PC-9 (cell line): ENCODE measurements around the gene BRD4. TPM values are rescaled to one million over a fixed set of nuclear protein-coding genes. Genes with fewer than 3 reads are reported as not detected.
A peak's percentile ranks its signal among the peaks of the same experiment; 100 is the strongest.

ENCODE experiments used
- BruUV-seq: library from RNA; stranded (reverse); fragments of 400-500 nt; replicated peaks from 2 replicates; lab custom pipeline; 2021; lab: Mats Ljungman, UMichigan
- CTCF ChIA-PET: fragments of 300-600 bp; sonication (Branson Sonifier 250); formaldehyde crosslinking; loops from one replicate; lab custom pipeline; 2022; ENCODE audit warnings: antibody characterized with exemption; lab: Charles Lee
- POLR2A ChIA-PET: fragments of 300-600 bp; sonication (Branson Sonifier 250); formaldehyde crosslinking; loops from one replicate; lab custom pipeline; 2022; ENCODE audit warnings: antibody characterized with exemption; ENCODE audit not compliant: unreplicated experiment; lab: Charles Lee
- DNase-seq, 2 experiments: peaks; one replicate each; pipeline versions ENCODE4 v3.0.0 to v3.0.0-alpha.2; 2015 to 2022; ENCODE audit warnings: mixed read lengths in 1 of 2
- H2AFZ ChIP-seq: fragments of 200-600 bp; sonication (generic); 2 replicates; pipeline ENCODE4 v1.8.1; 2017; ENCODE audit warnings: antibody characterized with exemption
- H3F3A ChIP-seq: fragments of 200-600 bp; sonication (generic); 2 replicates; pipeline ENCODE4 v1.8.1; 2017; ENCODE audit warnings: antibody characterized with exemption, mild to moderate bottlenecking, low read depth; ENCODE audit not compliant: insufficient read depth
- H3K27ac ChIP-seq: fragments of 200-600 bp; sonication (generic); 2 replicates; pipeline ENCODE4 v1.6.1; 2016; ENCODE audit warnings: mixed run types
- H3K27me3 ChIP-seq: fragments of 200-600 bp; sonication (generic); 2 replicates; pipeline ENCODE4 v1.6.1; 2016; ENCODE audit warnings: low read depth, mixed run types; ENCODE audit not compliant: insufficient read depth
- H3K36me3 ChIP-seq: fragments of 200-600 bp; sonication (generic); 2 replicates; pipeline ENCODE4 v1.6.1; 2016; ENCODE audit warnings: low read depth, mixed run types
- H3K4me1 ChIP-seq: fragments of 200-600 bp; sonication (generic); replicated peaks from 2 replicates; pipeline ENCODE4 v1.6.1; 2016; ENCODE audit warnings: mixed run types; ENCODE audit not compliant: insufficient read depth
- H3K4me2 ChIP-seq: fragments of 200-600 bp; sonication (generic); 2 replicates; pipeline ENCODE4 v1.6.1; 2017; ENCODE audit warnings: mixed run types
- H3K4me3 ChIP-seq: fragments of 200-600 bp; sonication (generic); 2 replicates; pipeline ENCODE4 v1.6.1; 2016; ENCODE audit warnings: mixed run types
- H3K79me2 ChIP-seq: fragments of 200-600 bp; sonication (generic); 2 replicates; pipeline ENCODE4 v1.6.1; 2017; ENCODE audit warnings: low read depth, mixed run types
- H3K9me2 ChIP-seq: fragments of 200-600 bp; sonication (generic); 2 replicates; pipeline ENCODE4 v1.8.1; 2017; ENCODE audit warnings: mild to moderate bottlenecking; ENCODE audit not compliant: insufficient read depth
- H3K9me3 ChIP-seq: fragments of 200-600 bp; sonication (generic); 2 replicates; pipeline ENCODE4 v1.8.1; 2016; ENCODE audit warnings: low read depth; ENCODE audit not compliant: insufficient read depth
- H4K20me1 ChIP-seq: fragments of 200-600 bp; sonication (generic); 2 replicates; pipeline ENCODE4 v1.8.1; 2017; ENCODE audit not compliant: insufficient read depth
- CTCF ChIP-seq: fragments of 200-600 bp; sonication (generic); conservative IDR thresholded peaks from 2 replicates; pipeline ENCODE4 v1.6.1; 2017; ENCODE audit warnings: mixed run types, antibody characterized with exemption, mild to moderate bottlenecking, moderate library complexity
- EZH2 ChIP-seq: fragments of 200-600 bp; sonication (generic); IDR thresholded peaks from 2 replicates; pipeline ENCODE4 v1.8.0; 2017; ENCODE audit warnings: antibody characterized with exemption, low read depth
- intact Hi-C: fragments of 100-400 bp; cut with micrococcal nuclease; formaldehyde crosslinking; loops from one replicate; pipeline ENCODE4 v1.10.0; 2022; ENCODE audit not compliant: unreplicated experiment
- total RNA-seq: library from RNA; stranded (reverse); gene quantifications from 2 replicates; pipeline ENCODE4 v1.2.3, GENCODE V29; 2021

Gene BRD4
- total RNA-seq, 1 experiment from 2014 or later = 138 TPM

GRCh38 chr19:15237759-15238638 is 94.3 kb downstream of the BRD4 start:
- Histone ChIP-seq H3K27me3 (no peaks in the 10 kb centered on the region), H4K20me1 (peaks cover 12% of the 10 kb centered on the region), H3K9me3 (no peaks in the 10 kb centered on the region), H3K4me1 (peaks cover 30% of the 10 kb centered on the region), H3K9me2 (no peaks in the 10 kb centered on the region), H3K36me3 (peaks cover 28% of the 10 kb centered on the region), H3K4me3 (no peak overlapping the region), H3K79me2 (no peaks in the 10 kb centered on the region), H3F3A (peaks cover 63% of the 10 kb centered on the region), H3K4me2 (no peak overlapping the region), H3K27ac (no peak overlapping the region), H2AFZ (no peak overlapping the region)
- TF ChIP-seq CTCF (no peak), EZH2 (no peak)
- POLR2A ChIA-PET = no interaction called here
- no TSS peak for BruUV-seq
- no peak for DNase-seq
- CTCF ChIA-PET = no interaction called here
- intact Hi-C loops = no loop called here

GRCh38 chr19:15236886-15237285 is 95.5 kb downstream of the BRD4 start:
- ChIA-PET POLR2A (interaction anchor here (0.7 kb wide), 1 partner anchor 83 kb away, joined by 5 read pairs; no protein-coding TSS in a partner anchor), CTCF (no interaction called here)
- no peak overlapping the region for H2AFZ ChIP-seq
- H3K27me3 ChIP-seq = no peaks in the 10 kb centered on the region
- peaks cover 28% of the 10 kb centered on the region for H3K36me3 ChIP-seq
- H3F3A ChIP-seq = peaks cover 61% of the 10 kb centered on the region
- no peak for DNase-seq
- intact Hi-C loops = no loop called here
- no peaks in the 10 kb centered on the region for H3K9me2 ChIP-seq
- H3K27ac ChIP-seq = 0 out of 2 replicates have a peak overlapping the region, but pooled peaks have one; percentile 97
- H3K4me1 ChIP-seq = peaks cover 30% of the 10 kb centered on the region
- no peak overlapping the region for H3K4me3 ChIP-seq
- peaks cover 7% of the 10 kb centered on the region for H4K20me1 ChIP-seq
- no peaks in the 10 kb centered on the region for H3K79me2 ChIP-seq
- TF ChIP-seq EZH2 (no peak), CTCF (no peak)
- H3K4me2 ChIP-seq = no peak overlapping the region
- no TSS peak for BruUV-seq
- H3K9me3 ChIP-seq = no peaks in the 10 kb centered on the region

GRCh38 chr19:15235781-15236180 is 96.6 kb downstream of the BRD4 start:
- H3K36me3 ChIP-seq = peaks cover 29% of the 10 kb centered on the region
- H3K4me2 ChIP-seq = peak overlapping the region; percentile 81; the same call in 1 of the 2 replicates
- peaks cover 60% of the 10 kb centered on the region for H3F3A ChIP-seq
- ChIA-PET CTCF (no interaction called here), POLR2A (no interaction called here)
- no peaks in the 10 kb centered on the region for H3K9me3 ChIP-seq
- H2AFZ ChIP-seq = no peak overlapping the region
- H3K4me1 ChIP-seq = peaks cover 33% of the 10 kb centered on the region
- peak overlapping the region; percentile 97 for H3K27ac ChIP-seq
- H3K4me3 ChIP-seq = no peak overlapping the region
- H3K79me2 ChIP-seq = peaks cover 8% of the 10 kb centered on the region
- DNase-seq = no peak
- TF ChIP-seq EZH2 = no peak
- TF ChIP-seq CTCF = no peak
- H3K9me2 ChIP-seq = no peaks in the 10 kb centered on the region
- intact Hi-C loops = no loop called here
- no peaks in the 10 kb centered on the region for H3K27me3 ChIP-seq
- peaks cover 3% of the 10 kb centered on the region; the same call in 1 of the 2 replicates for H4K20me1 ChIP-seq
- no TSS peak for BruUV-seq
